SK-N-SH (cell line): ENCODE data around the gene MAEA.

Experiments
- EZH2phosphoT487 ChIP-seq: fragments of 200-600 bp; sonication (generic); IDR thresholded peaks from 2 replicates; pipeline ENCODE4 v1.6.1; 2017; ENCODE audit warnings: low read depth, mixed run types, mild to moderate bottlenecking, antibody characterized with exemption, moderate library complexity, borderline replicate concordance
- GABPA ChIP-seq: IDR thresholded peaks from 2 replicates; pipeline ENCODE4 v1.4.0; 2012; ENCODE audit warnings: low read depth, mild to moderate bottlenecking
- GATA2 ChIP-seq: sonication (generic); formaldehyde crosslinking; IDR thresholded peaks from 2 replicates; pipeline ENCODE4 v1.5.0; 2020; ENCODE audit warnings: mild to moderate bottlenecking, missing genetic modification reagents
- NFIC ChIP-seq: IDR thresholded peaks from 2 replicates; pipeline ENCODE4 v1.4.0; 2012; ENCODE audit warnings: borderline replicate concordance
- POLR2AphosphoS5 ChIP-seq: IDR thresholded peaks from 2 replicates; pipeline ENCODE4 v1.6.1; 2012; ENCODE audit warnings: low read depth, low read length
- RCOR1 ChIP-seq: fragments of 150-350 bp; IDR thresholded peaks from 2 replicates; pipeline ENCODE4 v1.6.1; 2017; ENCODE audit warnings: antibody characterized with exemption, low read length
- TAF1 ChIP-seq: IDR thresholded peaks from 2 replicates; pipeline ENCODE4 v1.6.1; 2012; ENCODE audit warnings: low read depth, mild to moderate bottlenecking, low read length, moderate library complexity, borderline replicate concordance
- TF ChIP-seq, protein P1 (sequence below): fragments of 200-600 bp; sonication (generic); IDR thresholded peaks from 2 replicates; pipeline ENCODE4 v1.6.1; 2017; ENCODE audit warnings: antibody characterized with exemption, mild to moderate bottlenecking, moderate library complexity

DNA sequence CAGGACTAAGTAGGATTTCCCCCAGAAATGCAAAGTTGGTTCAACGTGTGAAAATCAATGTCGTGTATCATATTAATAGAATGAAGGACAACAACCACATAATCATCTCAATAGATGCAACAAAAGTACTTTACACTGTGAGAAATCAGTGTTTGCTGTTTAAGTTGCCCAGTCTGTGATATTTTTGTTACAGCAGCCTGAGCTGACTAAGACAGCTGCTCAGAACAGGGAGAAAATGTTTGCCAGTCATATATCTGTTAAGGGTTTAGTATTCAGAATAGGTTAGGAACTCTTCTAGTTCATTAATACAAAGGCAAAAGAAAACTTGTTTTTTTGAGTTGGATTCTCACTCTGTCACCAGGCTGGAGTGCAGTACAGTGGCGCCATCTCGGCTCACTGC is 12.5 kb downstream of the MAEA start:
- TF ChIP-seq TAF1 = no peak
- TF ChIP-seq GATA2 (CRISPR knock-in tag) = no peak
- TF ChIP-seq, protein P1, sequence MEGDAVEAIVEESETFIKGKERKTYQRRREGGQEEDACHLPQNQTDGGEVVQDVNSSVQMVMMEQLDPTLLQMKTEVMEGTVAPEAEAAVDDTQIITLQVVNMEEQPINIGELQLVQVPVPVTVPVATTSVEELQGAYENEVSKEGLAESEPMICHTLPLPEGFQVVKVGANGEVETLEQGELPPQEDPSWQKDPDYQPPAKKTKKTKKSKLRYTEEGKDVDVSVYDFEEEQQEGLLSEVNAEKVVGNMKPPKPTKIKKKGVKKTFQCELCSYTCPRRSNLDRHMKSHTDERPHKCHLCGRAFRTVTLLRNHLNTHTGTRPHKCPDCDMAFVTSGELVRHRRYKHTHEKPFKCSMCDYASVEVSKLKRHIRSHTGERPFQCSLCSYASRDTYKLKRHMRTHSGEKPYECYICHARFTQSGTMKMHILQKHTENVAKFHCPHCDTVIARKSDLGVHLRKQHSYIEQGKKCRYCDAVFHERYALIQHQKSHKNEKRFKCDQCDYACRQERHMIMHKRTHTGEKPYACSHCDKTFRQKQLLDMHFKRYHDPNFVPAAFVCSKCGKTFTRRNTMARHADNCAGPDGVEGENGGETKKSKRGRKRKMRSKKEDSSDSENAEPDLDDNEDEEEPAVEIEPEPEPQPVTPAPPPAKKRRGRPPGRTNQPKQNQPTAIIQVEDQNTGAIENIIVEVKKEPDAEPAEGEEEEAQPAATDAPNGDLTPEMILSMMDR = no peak
- no peak for TF ChIP-seq GABPA
- TF ChIP-seq EZH2phosphoT487 = no peak
- TF ChIP-seq NFIC = no peak
- TF ChIP-seq RCOR1 = no peak
- no peak for TF ChIP-seq POLR2AphosphoS5
